Liver (tissue), 9 donors: ENCODE results near the gene NAT9. TPM values are rescaled to one million over a fixed set of nuclear protein-coding genes. Genes with fewer than 3 reads are reported as not detected.

ENCODE experiments used
- DNase-seq: peaks from one replicate; pipeline ENCODE4 v3.0.0-alpha.2; 2017; ENCODE audit warnings: low spot score
- H3K27ac ChIP-seq, 2 donors: one replicate each; pipeline ENCODE4 v1.7.0; 2013; ENCODE audit warnings: inconsistent platforms in 2 of 2, low read length in 2 of 2, control low read depth in 1 of 2, low read depth in 1 of 2, mild to moderate bottlenecking in 1 of 2
- H3K27me3 ChIP-seq, 4 donors: one replicate each; pipeline versions ENCODE4 v1.6.1 to v1.7.0; 2013; ENCODE audit warnings: low read length in 3 of 4, inconsistent platforms in 1 of 4, mild to moderate bottlenecking in 1 of 4, moderate library complexity in 1 of 4; ENCODE audit not compliant: control insufficient read depth in 4 of 4, insufficient read depth in 4 of 4
- H3K36me3 ChIP-seq, 4 donors: one replicate each; pipeline versions ENCODE4 v1.6.1 to v1.7.0; 2013; ENCODE audit warnings: low read length in 3 of 4, mild to moderate bottlenecking in 3 of 4, low read depth in 1 of 4, moderate library complexity in 1 of 4; ENCODE audit not compliant: control insufficient read depth in 4 of 4, insufficient read depth in 3 of 4
- H3K4me1 ChIP-seq, 4 donors: one replicate each; pipeline versions ENCODE4 v1.6.1 to v1.7.0; 2013; ENCODE audit warnings: low read length in 3 of 4, mild to moderate bottlenecking in 3 of 4, moderate library complexity in 1 of 4; ENCODE audit not compliant: control insufficient read depth in 4 of 4, insufficient read depth in 4 of 4
- H3K4me3 ChIP-seq, 3 donors: one replicate each; pipeline versions ENCODE4 v1.6.1 to v1.7.0; 2013; ENCODE audit warnings: low read length in 3 of 3, control low read depth in 1 of 3, low read depth in 1 of 3, mild to moderate bottlenecking in 1 of 3
- H3K9ac ChIP-seq, 2 donors: one replicate each; pipeline ENCODE4 v1.7.0; 2013; ENCODE audit warnings: low read length in 2 of 2, mild to moderate bottlenecking in 2 of 2, moderate library complexity in 2 of 2, control low read depth in 1 of 2, low read depth in 1 of 2
- H3K9me3 ChIP-seq, 4 donors: one replicate each; pipeline versions ENCODE4 v1.6.1 to v1.7.0; 2013; ENCODE audit warnings: low read length in 3 of 4; ENCODE audit not compliant: control insufficient read depth in 4 of 4
- CTCF ChIP-seq: fragments of 150-350 bp; IDR thresholded peaks from 2 replicates; pipeline ENCODE4 v1.5.1; 2017; ENCODE audit warnings: improper control_type of control experiment, low read depth, low read length; ENCODE audit not compliant: missing input control
- EGR1 ChIP-seq, 2 donors: IDR thresholded peaks; 2 replicates each; pipeline ENCODE4 v1.6.1; 2016 to 2018; ENCODE audit warnings: antibody characterized with exemption in 2 of 2, low read depth in 2 of 2
- FOXA1 ChIP-seq: IDR thresholded peaks from 2 replicates; pipeline ENCODE4 v1.6.1; 2016; ENCODE audit warnings: antibody characterized with exemption
- GABPA ChIP-seq, 2 donors: IDR thresholded peaks in 1 of 2; conservative IDR thresholded peaks in 1 of 2; 2 replicates each; pipeline ENCODE4 v1.6.1; 2016; ENCODE audit warnings: antibody characterized with exemption in 2 of 2, mild to moderate bottlenecking in 1 of 2, moderate library complexity in 1 of 2
- HNF4A ChIP-seq, 2 donors: conservative IDR thresholded peaks; 2 replicates each; pipeline ENCODE4 v1.6.1; 2016; ENCODE audit warnings: antibody characterized with exemption in 2 of 2, mild to moderate bottlenecking in 2 of 2
- HNF4G ChIP-seq: IDR thresholded peaks from 2 replicates; pipeline ENCODE4 v1.6.1; 2016; ENCODE audit warnings: antibody characterized with exemption
- JUND ChIP-seq, 2 donors: IDR thresholded peaks; 2 replicates each; pipeline ENCODE4 v1.6.1; 2016; ENCODE audit warnings: antibody characterized with exemption in 2 of 2
- MAX ChIP-seq: IDR thresholded peaks from 2 replicates; pipeline ENCODE4 v1.6.1; 2016; ENCODE audit warnings: antibody characterized with exemption
- RAD21 ChIP-seq, 2 donors: IDR thresholded peaks; 2 replicates each; pipeline ENCODE4 v1.6.1; 2016; ENCODE audit warnings: antibody characterized with exemption in 2 of 2, mild to moderate bottlenecking in 2 of 2
- REST ChIP-seq: IDR thresholded peaks from 2 replicates; pipeline ENCODE4 v1.6.1; 2016; ENCODE audit warnings: antibody characterized with exemption, mild to moderate bottlenecking
- RXRA ChIP-seq, 2 donors: IDR thresholded peaks; 2 replicates each; pipeline ENCODE4 v1.6.1; 2017 to 2018; ENCODE audit warnings: antibody characterized with exemption in 2 of 2, mild to moderate bottlenecking in 1 of 2
- SP1 ChIP-seq: IDR thresholded peaks from 2 replicates; pipeline ENCODE4 v1.6.1; 2018; ENCODE audit warnings: antibody characterized with exemption, mild to moderate bottlenecking
- TAF1 ChIP-seq: conservative IDR thresholded peaks from 2 replicates; pipeline ENCODE4 v1.6.1; 2016; ENCODE audit warnings: antibody characterized with exemption, mild to moderate bottlenecking
- WGBS: extraction: QIAGEN DNeasy Blood & Tissue Kit; methylation state at CpG from one replicate; pipeline ENCODE4 v1.1.7; 2013; 5-methylcytosine and 5-hydroxymethylcytosine counted together
- polyA plus RNA-seq, 2 donors: library from polyadenylated mRNA; stranded (reverse) in 1 of 2; unstranded in 1 of 2; fragments of 200-250 nt in 1 of 2; fragments of >200 nt in 1 of 2; fragmentation: Nextera tagmentation in 1 of 2; extraction: Ambion mirVana in 1 of 2; gene quantifications; one replicate each; pipeline versions ENCODE4 v1.2.1 to v1.2.3, GENCODE V29; 2013 to 2015
- total RNA-seq, 2 donors: library from RNA; depleted of rRNA; stranded (reverse); fragments of >200 nt; gene quantifications; one replicate each; pipeline ENCODE4 v1.2.3, GENCODE V29; 2014
- donor health status: healthy.
- donor health status: healthy.
- donor health status: healthy.
- donor health status: healthy.
- donor health status: healthy.

NAT9 gene
- total and polyA plus RNA-seq, 4 donors, result 8.1 to 25.5 (median 17.1) TPM

GRCh38 chr17:74812109-74813009, 36.2 kb upstream of the NAT9 start:
- Histone ChIP-seq H3K36me3 (no peaks in the 10 kb centered on the region), H3K27me3 (no peaks in the 10 kb centered on the region), H3K9ac (no peak overlapping the region), H3K9me3 (no peaks in the 10 kb centered on the region), H3K4me3 (no peak overlapping the region), H3K4me1 (peaks cover 0 to 3% (median 0%) of the 10 kb centered on the region in 4 donors), H3K27ac (no peak overlapping the region)
- TF ChIP-seq RXRA (IDR thresholded peaks at IDR 0.05) (no peak), GABPA (IDR thresholded peaks at IDR 0.05 in 1 of 2, conservative IDR thresholded peaks at IDR 0.05 in 1 of 2) (no peak), RAD21 (IDR thresholded peaks at IDR 0.05) (no peak)
- 79% methylated on average over 23 of the region's 23 CpGs for WGBS
- DNase-seq, result no peak

- no peaks in the 10 kb centered on the region for H3K27me3 ChIP-seq
- no peak overlapping the region for H3K4me3 ChIP-seq
- H3K36me3 ChIP-seq, result no peaks in the 10 kb centered on the region
- no peak overlapping the region for H3K27ac ChIP-seq
- peaks cover 0 to 3% (median 0%) of the 10 kb centered on the region in 4 donors for H3K4me1 ChIP-seq
- H3K9ac ChIP-seq, result no peak overlapping the region
- TF ChIP-seq MAX, result no peak
- TF ChIP-seq TAF1, result no peak
- TF ChIP-seq SP1, result no peak
- H3K9me3 ChIP-seq, result no peaks in the 10 kb centered on the region
- WGBS, result 91% methylated on average over 15 of the region's 15 CpGs
- no peak for DNase-seq
Measured at GRCh38 chr17:74810699-74811485, 34.7 kb upstream of the NAT9 start.

- H3K4me3 ChIP-seq, result no peak overlapping the region
- H3K4me1 ChIP-seq, result peaks cover 0 to 3% (median 0%) of the 10 kb centered on the region in 4 donors
- no peak overlapping the region for H3K27ac ChIP-seq
- no peak for TF ChIP-seq FOXA1
- WGBS, result 90% methylated on average over 17 of the region's 17 CpGs
- no peak overlapping the region for H3K9ac ChIP-seq
- H3K9me3 ChIP-seq, result no peaks in the 10 kb centered on the region
- DNase-seq, result no peak
- H3K27me3 ChIP-seq, result no peaks in the 10 kb centered on the region
- peaks cover 0 to 8% (median 0%) of the 10 kb centered on the region in 4 donors for H3K36me3 ChIP-seq
Measured at GRCh38 chr17:74808714-74809430, 32.7 kb upstream of the NAT9 start.

- H3K27ac ChIP-seq, result no peak overlapping the region
- H3K9me3 ChIP-seq, result no peaks in the 10 kb centered on the region
- H3K4me1 ChIP-seq, result peaks cover 0 to 3% (median 0%) of the 10 kb centered on the region in 4 donors
- WGBS, result 83% methylated on average over 6 of the region's 6 CpGs
- H3K27me3 ChIP-seq, result no peaks in the 10 kb centered on the region
- no peak overlapping the region for H3K9ac ChIP-seq
- no peak for DNase-seq
- no peak overlapping the region for H3K4me3 ChIP-seq
- H3K36me3 ChIP-seq, result peaks cover 0 to 8% (median 0%) of the 10 kb centered on the region in 4 donors
- TF ChIP-seq MAX (no peak), REST (no peak), FOXA1 (no peak), CTCF (no peak), GABPA (IDR thresholded peaks at IDR 0.05 in 1 of 2, conservative IDR thresholded peaks at IDR 0.05 in 1 of 2) (no peak), JUND (IDR thresholded peaks at IDR 0.05) (no peak), SP1 (no peak), HNF4A (conservative IDR thresholded peaks at IDR 0.05) (no peak), EGR1 (IDR thresholded peaks at IDR 0.05; ENCODE audit: low read depth in 2 of 2) (no peak), HNF4G (no peak), RAD21 (IDR thresholded peaks at IDR 0.05) (no peak)
Measured at GRCh38 chr17:74807925-74808324, 31.8 kb upstream of the NAT9 start.
